HG03558 (cell line): ENCODE results near the gene ARHGDIB.

ENCODE experiments used
- ATAC-seq: cut with Tn5 transposase; IDR thresholded peaks from one replicate; pipeline ENCODE4 v1.9.1; 2021; ENCODE audit warnings: moderate number of reproducible peaks; ENCODE audit not compliant: unreplicated experiment; ENCODE audit errors: extremely low read depth

Gene ARHGDIB

DNA sequence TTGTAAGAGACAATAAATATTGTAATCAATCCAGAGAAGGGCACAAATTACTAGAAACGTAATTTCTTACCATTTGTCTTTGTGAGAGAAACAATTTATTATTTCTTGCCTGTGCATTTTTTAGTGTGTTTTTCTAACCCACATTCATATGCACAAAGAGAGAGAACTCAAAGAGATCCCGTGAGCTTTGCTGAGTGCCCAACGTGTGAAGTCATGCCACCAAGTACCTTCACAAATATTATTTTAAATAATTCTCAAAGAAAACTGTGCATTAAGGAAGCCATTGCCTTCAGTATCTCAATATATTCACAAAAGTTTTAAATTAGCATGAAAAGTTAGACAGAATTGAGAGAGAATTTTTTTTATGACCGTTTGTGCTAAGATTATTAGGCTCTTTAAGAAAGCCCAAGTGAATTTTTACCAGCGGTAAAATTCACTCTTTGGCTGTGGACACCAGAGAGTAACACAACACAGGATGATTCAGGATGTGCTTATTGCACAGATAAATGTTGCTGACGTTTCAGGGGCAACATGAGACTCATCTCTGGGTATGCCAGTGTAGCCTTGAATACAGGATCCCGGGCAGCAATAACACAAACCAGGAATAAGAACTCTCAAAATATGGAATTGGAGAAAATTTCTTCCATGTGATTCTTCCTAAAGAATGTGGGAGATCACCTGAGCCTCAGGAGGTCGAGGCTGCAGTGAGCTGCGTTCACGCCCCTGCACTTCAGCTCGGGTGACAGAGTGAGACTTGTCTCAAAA lies 2.9 kb downstream of the ARHGDIB start:
- ATAC-seq = no peak

- ATAC-seq = no peak
Measured at GRCh38 chr12:14957551-14958168, 3.7 kb downstream of the ARHGDIB start.

DNA sequence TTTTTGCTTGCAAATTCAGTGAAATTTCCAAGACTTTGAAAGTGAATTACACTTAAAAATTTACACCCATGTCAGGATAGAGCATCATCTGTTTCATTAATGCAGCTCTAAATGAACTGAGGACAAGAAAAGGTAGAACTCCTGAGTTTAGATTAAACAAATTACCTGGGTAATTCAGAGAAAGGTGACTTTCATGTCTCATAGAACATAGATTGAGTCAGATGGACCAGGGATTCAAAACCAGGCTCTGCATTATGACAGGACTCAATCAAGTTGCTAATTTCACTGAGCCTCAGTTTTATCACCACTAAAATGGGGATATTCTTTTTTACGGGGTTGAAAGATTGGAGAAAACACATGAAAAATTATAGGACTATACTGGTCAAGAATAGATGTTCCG lies 4.5 kb downstream of the ARHGDIB start:
- ATAC-seq = no peak

DNA sequence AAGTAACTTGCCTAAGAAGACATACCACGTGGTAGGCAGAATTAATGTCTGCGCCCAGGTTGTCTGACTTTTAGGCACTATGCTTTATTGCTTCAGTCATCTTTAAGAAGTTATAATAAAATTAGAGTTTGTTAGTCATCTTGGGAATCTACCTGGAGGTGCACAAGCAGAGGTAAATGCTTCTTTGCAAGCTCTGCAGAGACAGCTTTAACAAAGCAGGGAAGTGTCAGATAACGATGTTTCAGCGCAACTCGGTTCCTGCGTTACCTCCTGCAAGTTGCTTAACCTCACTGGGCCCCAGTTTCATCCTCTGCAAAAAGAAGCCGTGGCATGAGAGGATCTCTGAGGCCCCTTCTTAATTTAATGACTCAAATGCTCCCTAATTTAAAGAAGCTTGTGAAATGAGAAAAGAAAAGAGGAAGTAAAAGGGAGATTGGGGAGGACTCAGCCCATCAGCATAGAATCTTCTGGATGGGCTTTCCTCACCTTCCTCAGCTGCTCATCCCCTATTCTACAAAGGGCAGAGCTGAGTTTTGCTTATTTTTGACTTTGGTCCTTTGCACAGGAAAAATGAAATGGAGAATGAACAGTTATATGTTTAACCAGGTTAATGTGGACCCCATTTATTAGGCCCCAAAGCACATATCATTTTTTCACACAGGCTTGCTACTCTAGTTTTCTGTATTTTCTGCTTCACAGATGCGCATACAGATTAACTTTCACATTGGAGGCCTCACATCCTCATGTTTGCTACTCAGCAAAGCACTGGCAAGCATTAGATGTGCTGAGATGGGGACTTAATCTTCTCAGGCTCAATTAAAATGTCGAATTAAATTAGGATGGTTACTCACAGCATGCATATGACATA lies 5.1 kb downstream of the ARHGDIB start:
- peak; percentile 24 for ATAC-seq

DNA sequence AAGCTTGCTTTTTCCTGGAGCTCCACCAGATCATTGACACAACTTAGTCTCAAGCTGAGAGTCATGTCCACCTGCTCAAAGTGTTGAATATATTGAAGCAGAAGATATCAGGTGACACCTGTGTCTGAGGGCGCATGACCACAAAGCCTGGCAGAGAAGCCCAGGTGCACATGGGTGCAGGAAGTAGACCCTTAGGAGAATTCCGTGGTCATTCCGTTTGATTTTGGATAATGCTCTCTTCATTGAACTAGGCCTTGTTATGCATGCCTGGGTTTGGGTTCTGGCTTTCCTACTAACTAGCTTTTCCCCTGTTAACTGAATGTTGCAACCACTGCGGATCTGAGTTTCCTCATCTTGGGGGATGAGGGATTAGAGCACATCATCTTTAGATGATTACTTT lies 7.1 kb downstream of the ARHGDIB start:
- ATAC-seq = no peak

- no peak for ATAC-seq
Measured at GRCh38 chr12:14953752-14954151, 7.6 kb downstream of the ARHGDIB start.

DNA sequence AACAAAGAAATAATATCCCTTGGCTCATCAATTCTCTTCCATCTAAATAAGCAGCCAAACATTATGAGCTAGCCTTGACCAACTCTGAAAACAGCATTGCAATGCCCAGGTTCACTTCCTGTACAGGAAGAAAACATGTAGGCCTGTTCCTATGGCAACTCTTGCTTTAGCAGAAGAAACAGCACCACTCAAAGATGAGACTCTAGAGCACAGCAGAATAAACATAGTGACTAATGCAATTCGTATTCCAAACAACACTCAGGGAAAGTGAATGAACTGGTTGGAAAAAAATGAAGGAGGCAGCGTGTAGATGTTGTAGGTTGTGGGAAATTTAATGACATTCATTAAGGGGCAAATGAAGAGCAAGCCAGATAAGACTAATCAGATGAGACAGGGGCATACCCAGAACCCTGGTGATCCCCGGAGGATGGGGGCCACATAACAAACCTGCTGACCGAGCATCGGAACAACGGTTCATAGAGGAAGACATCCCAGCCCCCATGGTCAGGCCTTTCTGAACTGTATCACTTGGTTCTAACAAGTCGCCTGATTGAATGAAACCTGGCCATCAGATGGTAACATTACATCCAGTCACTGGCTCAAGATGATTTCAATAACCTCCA lies 9.0 kb downstream of the ARHGDIB start:
- ATAC-seq = peak; percentile 42

DNA sequence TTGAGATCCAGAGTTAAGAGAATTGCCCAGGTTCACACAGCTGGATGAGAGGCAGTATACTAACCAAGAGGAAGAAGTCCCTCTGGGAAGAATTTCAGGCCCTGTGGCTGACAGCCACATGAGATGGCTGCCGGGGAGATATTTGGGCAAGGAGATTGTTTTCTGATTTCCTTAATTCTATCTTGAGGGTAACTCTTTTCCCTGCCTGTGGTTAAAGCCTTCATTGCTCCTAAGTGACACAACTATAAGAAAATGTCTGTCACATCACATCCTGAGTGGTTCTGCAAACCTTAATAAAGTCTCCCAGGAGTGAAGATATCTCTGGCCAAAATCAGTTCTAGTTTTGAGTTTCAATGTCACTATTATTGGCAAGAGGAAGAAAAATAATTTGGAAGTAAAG lies 9.6 kb downstream of the ARHGDIB start:
- ATAC-seq = no peak

DNA sequence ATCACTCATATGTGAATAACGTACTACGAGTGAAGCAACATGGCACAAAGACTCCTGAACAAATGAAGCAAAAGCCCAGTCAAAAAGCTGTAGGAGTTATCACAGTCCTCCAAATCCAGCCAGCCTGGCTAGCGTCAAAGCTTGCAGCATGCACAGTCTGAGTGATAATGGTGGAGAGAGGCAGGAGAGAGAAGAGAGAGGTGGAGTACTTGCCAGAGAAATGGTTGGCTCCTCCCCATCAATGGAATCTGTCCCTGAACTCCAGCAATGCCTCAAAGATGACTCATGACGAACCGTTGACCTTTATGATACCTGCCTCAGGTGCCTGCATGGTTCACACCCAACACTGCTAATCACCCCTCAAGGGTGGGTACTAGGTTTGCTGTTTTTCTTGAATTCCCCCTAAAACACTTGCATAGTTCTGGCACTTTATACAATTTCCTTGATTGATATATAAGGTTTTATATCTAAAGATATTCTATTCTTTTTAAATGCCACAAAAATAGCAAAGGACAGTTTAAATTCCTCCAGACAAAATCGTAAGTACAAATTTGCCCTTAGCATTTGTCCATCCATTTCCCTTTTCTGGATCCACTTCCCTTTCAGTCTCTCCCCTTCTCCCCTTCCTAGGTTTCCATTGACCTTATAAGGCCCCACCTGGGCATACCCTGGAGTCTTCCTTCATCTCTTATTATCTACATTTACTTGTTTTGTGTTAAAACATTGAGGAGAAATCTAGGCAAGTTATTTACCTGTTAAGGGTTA lies 10.2 kb downstream of the ARHGDIB start:
- ATAC-seq = no peak

GRCh38 chr12:14950421-14950820 lies 11.0 kb downstream of the ARHGDIB start:
- ATAC-seq = no peak

GRCh38 chr12:14949631-14950030 lies 11.8 kb downstream of the ARHGDIB start:
- no peak for ATAC-seq

- ATAC-seq = peak; percentile 88
Measured at GRCh38 chr12:14948672-14949071, 12.7 kb downstream of the ARHGDIB start.

- no peak for ATAC-seq
Measured at GRCh38 chr12:14946861-14947260, 14.5 kb downstream of the ARHGDIB start.

GRCh38 chr12:14946162-14946561 lies 15.2 kb downstream of the ARHGDIB start:
- ATAC-seq = no peak

DNA sequence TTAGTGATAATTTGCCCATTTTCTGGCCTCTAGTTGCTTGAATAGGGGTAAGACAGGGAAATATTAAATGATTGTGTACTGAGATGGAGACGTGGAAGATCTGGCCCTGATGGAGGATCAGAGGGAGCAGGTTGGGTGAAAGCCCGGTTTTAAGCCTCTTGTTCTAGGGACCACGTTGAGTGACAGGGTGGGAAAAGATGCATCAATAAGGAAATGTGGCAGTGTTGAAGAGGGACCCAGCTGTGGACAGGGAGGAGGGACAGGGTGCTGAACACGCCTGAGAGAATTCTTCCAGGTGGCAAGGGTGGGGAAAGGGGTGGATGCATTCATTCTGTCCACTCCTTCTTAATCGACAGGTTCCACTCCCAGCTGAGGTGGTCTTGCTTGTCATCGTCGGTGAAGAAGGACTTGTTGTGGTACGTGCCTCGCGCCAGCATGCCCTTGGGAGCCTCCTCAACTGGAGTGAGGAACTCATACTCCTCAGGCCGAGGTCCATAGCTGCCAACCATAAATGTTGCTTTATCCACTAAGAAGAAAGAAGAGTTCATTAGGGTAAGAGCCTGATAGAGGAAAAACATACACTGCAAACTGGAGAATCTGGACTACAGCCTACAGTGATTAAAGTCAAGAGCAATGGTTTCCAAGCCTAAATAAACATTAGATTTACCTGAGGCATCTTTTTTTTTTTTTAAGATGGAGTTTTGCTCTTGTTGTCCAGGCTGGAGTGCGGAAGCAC lies 19.0 kb downstream of the ARHGDIB start:
- ATAC-seq = no peak

GRCh38 chr12:14941369-14941768 lies 20.0 kb downstream of the ARHGDIB start:
- no peak for ATAC-seq

- no peak for ATAC-seq
Measured at GRCh38 chr12:14938301-14938700, 23.1 kb downstream of the ARHGDIB start, which contains the start of gene ERP27. Gene ERP27, minus strand, starts transcription at chr12:14938537. Its CDS starts 29 bp downstream, at chr12:14938508.

- ATAC-seq = no peak
Measured at GRCh38 chr12:14937689-14938088, 23.7 kb downstream of the ARHGDIB start.

DNA sequence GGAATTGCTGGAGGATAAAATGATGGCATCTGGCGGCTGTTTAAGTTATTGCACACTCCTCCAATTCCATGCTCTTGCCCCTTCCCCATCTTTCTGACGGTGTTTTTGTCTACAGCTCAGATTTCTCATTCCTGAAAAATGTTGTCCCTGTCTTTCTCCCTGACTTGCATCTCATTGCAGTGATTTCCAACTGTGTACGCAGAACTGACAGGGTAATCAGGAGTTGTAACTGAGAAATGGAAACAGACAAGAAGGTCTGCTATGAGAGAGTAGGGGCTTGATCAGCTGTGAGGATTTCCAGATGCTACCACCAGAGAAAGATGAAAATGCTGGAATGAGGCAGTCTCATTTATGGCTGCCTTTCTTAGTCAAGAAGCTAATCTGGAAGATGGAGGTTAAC lies 24.4 kb downstream of the ARHGDIB start:
- ATAC-seq = no peak
